Measurements from ENCODE around the gene NEK10. TPM values are rescaled to one million over a fixed set of nuclear protein-coding genes. Genes with fewer than 3 reads are reported as not detected.
A peak's percentile ranks its signal among the peaks of the same experiment; 100 is the strongest.

The NEK10 gene
- total and polyA plus RNA-seq, 9 of the 15 experiments (the other 6 are each of a cell fraction or from before 2014, with no cell fraction given), result 0.07 TPM; not detected in 8

DNA sequence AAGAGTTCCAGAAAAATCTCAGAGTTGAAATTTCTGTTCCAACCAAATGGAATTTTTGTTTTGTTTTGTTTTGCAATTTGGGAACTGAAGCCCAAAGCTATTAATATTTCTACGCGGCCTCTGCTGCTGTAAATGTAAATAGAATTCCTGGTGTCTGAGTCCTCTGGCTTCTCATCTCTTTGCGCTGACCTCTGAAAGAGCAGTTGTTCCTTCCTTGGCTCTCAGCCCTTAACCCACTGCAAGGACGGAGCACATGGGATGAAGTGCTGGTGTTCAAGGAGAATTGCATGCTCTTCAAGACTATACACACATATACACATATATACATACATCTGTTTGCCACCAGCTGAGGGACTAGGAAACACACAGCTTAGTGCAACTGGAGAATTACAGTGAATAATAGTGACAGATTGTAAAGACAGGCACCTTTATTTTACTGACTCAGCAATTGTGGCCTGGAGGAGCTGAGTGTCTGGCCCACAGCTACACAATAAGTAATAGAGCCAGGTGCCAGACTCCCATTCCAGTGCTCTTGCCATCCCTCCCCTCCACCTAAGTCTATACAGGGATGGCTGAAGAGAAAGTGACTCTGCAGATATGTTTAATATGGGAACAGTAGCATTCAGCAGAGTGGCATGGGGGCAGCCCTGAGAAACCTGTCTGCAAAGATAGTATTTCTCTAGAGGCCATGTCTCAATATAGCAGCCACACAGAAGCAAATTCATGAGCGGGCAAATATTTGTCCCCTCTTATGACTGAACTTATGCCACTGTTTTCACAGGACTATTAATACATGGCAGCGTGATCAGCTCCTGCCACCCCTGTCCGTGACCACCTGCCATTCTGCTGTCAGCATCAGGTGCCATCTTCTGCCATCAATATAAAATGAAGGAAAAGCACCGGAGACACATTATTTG, 42.3 kb downstream of the NEK10 start:
- H3K4me3 ChIP-seq, result no peak overlapping the region
- no TSS peak for BruUV-seq (replicated peaks)
- no peak overlapping the region for H2AFZ ChIP-seq (ENCODE audit: low read depth, low read length)
- in situ Hi-C loops (cut with MboI), result no loop called here
- no peak for FAIRE-seq
- no peak overlapping the region for H3K4me2 ChIP-seq (ENCODE audit: insufficient read depth, low read length)
- H3K4me1 ChIP-seq (replicated peaks in 1 of 2; ENCODE audit: control insufficient read depth in 2 of 2, insufficient read depth in 2 of 2, low read length in 2 of 2), result no peaks in the 10 kb centered on the region
- no peak for DNase-seq (ENCODE audit: extremely low read depth in 1 of 4, low spot score in 3 of 4)
- no peaks in the 10 kb centered on the region for H3K36me3 ChIP-seq (ENCODE audit: control insufficient read depth, insufficient read depth, low read length)
- ATAC-seq, result no peak
- H3K9me3 ChIP-seq (replicated peaks; ENCODE audit: control insufficient read depth, insufficient read depth, low read depth, low read length), result no peaks in the 10 kb centered on the region
- CTCF ChIA-PET (ENCODE audit: low intra/inter-chr PET ratio), result no interaction called here
- POLR2A ChIA-PET, result no interaction called here
- H3K9me1 ChIP-seq (ENCODE audit: control insufficient read depth, insufficient read depth, low read length), result no peaks in the 10 kb centered on the region
- TF ChIP-seq ZNF316 (IDR thresholded peaks at IDR 0.05), result peak; percentile 57; the same call in 1 of the 2 replicates
- TF ChIP-seq MAFF (IDR thresholded peaks at IDR 0.05; ENCODE audit: low read length), result peak; percentile 68
- TF ChIP-seq C11orf30 (IDR thresholded peaks at IDR 0.05; ENCODE audit: low read depth), result peak; percentile 50; the same call in 1 of the 2 replicates
- TF ChIP-seq YBX1 (IDR thresholded peaks at IDR 0.05), result no peak
- TF ChIP-seq MAFK (IDR thresholded peaks at IDR 0.05; ENCODE audit: low read length), result peak; percentile 78
- peak; percentile 46; the same call in 1 of the 2 replicates for TF ChIP-seq MAFG (tag; conservative IDR thresholded peaks at IDR 0.05)
- no peak for TF ChIP-seq RFX7 (CRISPR knock-in tag; IDR thresholded peaks at IDR 0.05)
- H3K79me2 ChIP-seq (ENCODE audit: control insufficient read depth, insufficient read depth, low read length), result no peaks in the 10 kb centered on the region
- no peak overlapping the region for H3K9ac ChIP-seq (ENCODE audit: insufficient read depth in 1 of 2, low read depth in 2 of 2, low read length in 2 of 2)
- 5% methylated on average over 8 of the region's 8 CpGs for WGBS (ENCODE audit: insufficient coverage, low coverage, missing lambda C conversion rate)
- no peaks in the 10 kb centered on the region for H4K20me1 ChIP-seq (replicated peaks; ENCODE audit: control insufficient read depth, insufficient read depth, low read length)
- H3K27me3 ChIP-seq (ENCODE audit: control insufficient read depth in 2 of 2, insufficient read depth in 2 of 2, low read length in 2 of 2), result no peaks in the 10 kb centered on the region
- no peak overlapping the region for H3K27ac ChIP-seq (ENCODE audit: extremely low read depth, low read depth, low read length)
- intact Hi-C loops (cut with micrococcal nuclease), result no loop called here
